Endothelial cell of umbilical vein (primary cell): ENCODE measurements around the gene SPTLC3. TPM values are rescaled to one million over a fixed set of nuclear protein-coding genes. Genes with fewer than 3 reads are reported as not detected.

Source experiments
- BruUV-seq: library from RNA; stranded (reverse); fragments of 400-500 nt; replicated peaks from 2 replicates; lab custom pipeline; 2021; lab: Mats Ljungman, UMichigan
- CTCF ChIA-PET: fragments of 300-600, 350-600 bp; sonication (Branson Sonifier 250); formaldehyde crosslinking; loops from one replicate; lab custom pipeline; 2021; ENCODE audit warnings: antibody characterized with exemption, inconsistent platforms; lab: Charles Lee
- POLR2A ChIA-PET: fragments of 300-600, 350-600 bp; sonication (Branson Sonifier 250); formaldehyde crosslinking; loops from one replicate; lab custom pipeline; 2021; ENCODE audit warnings: antibody characterized with exemption, inconsistent platforms; lab: Charles Lee
- DNase-seq: peaks from one replicate; pipeline ENCODE4 v3.0.0-alpha.2; 2011; ENCODE audit warnings: low read depth, low spot score
- FAIRE-seq: peaks from 2 replicates; lab custom pipeline; 2011; peaks lifted over from hg19 to GRCh38; lab: Jason Lieb, UNC
- H2AFZ ChIP-seq: 2 replicates; pipeline ENCODE4 v1.6.0; 2012; ENCODE audit warnings: low read depth, low read length, control low read depth, inconsistent platforms
- H3K27ac ChIP-seq: 2 replicates; pipeline ENCODE4 v1.5.1; 2011; ENCODE audit warnings: low read depth, mild to moderate bottlenecking, control low read depth, low read length, moderate library complexity; ENCODE audit not compliant: insufficient read depth
- H3K27me3 ChIP-seq, 2 experiments: 2 replicates each; pipeline versions ENCODE4 v1.6.0 to v1.6.1; 2011; ENCODE audit warnings: low read length in 2 of 2, mixed read lengths in 1 of 2; ENCODE audit not compliant: control insufficient read depth in 2 of 2, insufficient read depth in 2 of 2
- H3K36me3 ChIP-seq, 2 experiments: 2 replicates in 1 of 2; 3 replicates in 1 of 2; pipeline ENCODE4 v1.5.1; 2011; ENCODE audit warnings: low read length in 2 of 2, mild to moderate bottlenecking in 1 of 2, moderate library complexity in 1 of 2; ENCODE audit not compliant: control insufficient read depth in 2 of 2, insufficient read depth in 2 of 2; ENCODE audit errors: extremely low read depth in 1 of 2
- H3K4me1 ChIP-seq: 3 replicates; pipeline ENCODE4 v1.5.1; 2011; ENCODE audit warnings: mild to moderate bottlenecking, low read length; ENCODE audit not compliant: control insufficient read depth, insufficient read depth; ENCODE audit errors: extremely low read depth
- H3K4me2 ChIP-seq: 2 replicates; pipeline ENCODE4 v1.6.1; 2011; ENCODE audit warnings: low read length, control low read depth, mixed read lengths; ENCODE audit not compliant: insufficient read depth
- H3K4me3 ChIP-seq, 3 experiments: fragments of 200-600 bp in 1 of 3; sonication (generic), shearing (Covaris generic) in 1 of 3; replicated peaks in 1 of 3; 2 replicates each; pipeline ENCODE4 v1.5.1; 2011 to 2016; ENCODE audit warnings: control low read depth in 3 of 3, low read length in 3 of 3, mild to moderate bottlenecking in 2 of 3, inconsistent platforms in 1 of 3, low read depth in 1 of 3, moderate library complexity in 1 of 3; ENCODE audit not compliant: insufficient read depth in 1 of 3
- H3K79me2 ChIP-seq: 2 replicates; pipeline ENCODE4 v1.6.0; 2012; ENCODE audit warnings: low read length, inconsistent platforms; ENCODE audit not compliant: control insufficient read depth, insufficient read depth
- H3K9ac ChIP-seq: replicated peaks from 2 replicates; pipeline ENCODE3; 2011; ENCODE audit warnings: low read length, control low read depth; ENCODE audit not compliant: insufficient read depth; ENCODE audit errors: extremely low read depth
- H3K9me1 ChIP-seq: replicated peaks from 3 replicates; pipeline ENCODE4 v1.6.0; 2011; ENCODE audit warnings: mild to moderate bottlenecking, low read length; ENCODE audit not compliant: control insufficient read depth, insufficient read depth; ENCODE audit errors: extremely low read depth
- H3K9me3 ChIP-seq: replicated peaks from 2 replicates; pipeline ENCODE4 v1.5.1; 2012; ENCODE audit warnings: low read length, inconsistent platforms; ENCODE audit not compliant: control insufficient read depth, insufficient read depth
- H4K20me1 ChIP-seq: replicated peaks from 2 replicates; pipeline ENCODE3; 2011; ENCODE audit warnings: mild to moderate bottlenecking, low read length; ENCODE audit not compliant: control insufficient read depth, insufficient read depth; ENCODE audit errors: extremely low read depth
- EZH2 ChIP-seq: IDR thresholded peaks from 2 replicates; pipeline ENCODE4 v1.6.1; 2012; ENCODE audit warnings: borderline replicate concordance, low read depth, mild to moderate bottlenecking, moderate library complexity, low read length, inconsistent platforms; ENCODE audit not compliant: severe bottlenecking
- FOS ChIP-seq: IDR thresholded peaks from 2 replicates; pipeline ENCODE4 v1.6.1; 2011; ENCODE audit warnings: mild to moderate bottlenecking, low read length, moderate library complexity, borderline replicate concordance; ENCODE audit not compliant: insufficient read depth
- GATA2 ChIP-seq: IDR thresholded peaks from 2 replicates; pipeline ENCODE4 v1.7.0; 2011; ENCODE audit warnings: low read depth, mild to moderate bottlenecking, moderate library complexity, mixed read lengths, low read length; ENCODE audit not compliant: insufficient read length, insufficient read depth
- JUN ChIP-seq: IDR thresholded peaks from 2 replicates; pipeline ENCODE4 v1.6.1; 2011; ENCODE audit warnings: borderline replicate concordance, low read depth; ENCODE audit not compliant: insufficient read length, insufficient read depth
- MYC ChIP-seq: IDR thresholded peaks from one replicate; pipeline ENCODE4 v1.6.1; 2011; ENCODE audit warnings: mild to moderate bottlenecking, low read depth, low read length
- POLR2A ChIP-seq: IDR thresholded peaks from 2 replicates; pipeline ENCODE4 v1.6.1; 2012; ENCODE audit warnings: low read depth, mild to moderate bottlenecking, control low read depth, low read length
- POLR2AphosphoS5 ChIP-seq: IDR thresholded peaks from 2 replicates; pipeline ENCODE4 v1.6.1; 2012; ENCODE audit warnings: low read depth, mild to moderate bottlenecking, control low read depth, low read length, moderate library complexity; ENCODE audit not compliant: insufficient read depth
- dilution Hi-C: fragments of 300-500 bp; cut with MboI; formaldehyde crosslinking; loops from one replicate; pipeline ENCODE4 v1.15.0; 2019; ENCODE audit warnings: low sequenced_read_pairs; ENCODE audit not compliant: extremely low pct_ligation_motif_present
- intact Hi-C: fragments of 100-400 bp; cut with micrococcal nuclease; formaldehyde crosslinking; loops from one replicate; pipeline ENCODE4 v1.10.0; 2022
- polyA plus RNA-seq, 4 experiments: library from polyadenylated mRNA; depleted of rRNA in 3 of 4; stranded (reverse) in 3 of 4; unstranded in 1 of 4; fragments of >200 nt; gene quantifications; 2 replicates each; pipeline versions ENCODE4 v1.2.1 to v1.2.3, GENCODE V29; 2011 to 2012; ENCODE audit warnings: missing spikeins in 1 of 4
- total RNA-seq: library from RNA; stranded (reverse); gene quantifications from 2 replicates; pipeline ENCODE4 v1.2.3, GENCODE V29; 2021
- TF ChIP-seq, protein P1 (sequence below): IDR thresholded peaks from 2 replicates; pipeline ENCODE4 v1.6.1; 2011; ENCODE audit not compliant: insufficient read depth, insufficient read length
- TF ChIP-seq, protein P2 (sequence below), 2 donors: IDR thresholded peaks; 1 replicate in 1 of 2; 2 replicates in 1 of 2; pipeline ENCODE4 v1.5.1; 2011; ENCODE audit warnings: low read length in 2 of 2, mild to moderate bottlenecking in 2 of 2, moderate library complexity in 2 of 2, control low read depth in 1 of 2, inconsistent platforms in 1 of 2, low read depth in 1 of 2; ENCODE audit not compliant: insufficient read depth in 1 of 2; ENCODE audit errors: extremely low read depth in 1 of 2

SPTLC3 gene
- total and polyA plus RNA-seq, 2 donors (not counting 3 experiments of a cell fraction or from before 2014, with no cell fraction given) = 0.29 to 0.35 TPM

DNA sequence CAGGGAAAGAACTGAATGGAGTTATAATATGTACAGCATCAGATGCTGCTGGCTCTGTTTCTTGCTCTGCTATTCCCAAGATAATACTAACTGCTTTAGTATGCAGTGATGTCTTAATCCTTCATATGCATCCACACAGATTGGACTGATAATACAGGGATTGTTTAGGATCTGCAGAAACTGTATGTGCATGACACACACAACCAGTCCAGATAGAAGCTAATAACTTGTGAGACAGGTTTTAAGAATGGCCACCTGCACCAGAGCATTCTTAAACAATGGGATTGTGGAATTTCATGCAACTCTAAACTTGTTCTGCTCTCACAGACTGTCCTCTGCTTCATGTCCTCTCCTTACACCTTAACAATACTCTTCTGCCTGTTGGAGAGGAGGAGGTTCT lies 90.9 kb downstream of the SPTLC3 start:
- dilution Hi-C loops = no loop called here
- H3K27ac ChIP-seq = no peak overlapping the region
- BruUV-seq = no TSS peak
- H3K4me3 ChIP-seq = no peak overlapping the region
- POLR2A ChIA-PET = no interaction called here
- DNase-seq (no peak), FAIRE-seq (no peak)
- H3K9ac ChIP-seq = no peak overlapping the region
- H2AFZ ChIP-seq = no peak overlapping the region
- no peaks in the 10 kb centered on the region for H3K9me3 ChIP-seq
- H3K4me2 ChIP-seq = no peak overlapping the region
- H4K20me1 ChIP-seq = no peaks in the 10 kb centered on the region
- peaks cover 0 to 3% of the 10 kb centered on the region in 2 experiments for H3K27me3 ChIP-seq
- CTCF ChIA-PET = interaction anchor here (1.3 kb wide), 1 partner anchor 10 kb away, joined by 4 read pairs; no protein-coding TSS in a partner anchor
- intact Hi-C loops = no loop called here
- H3K4me1 ChIP-seq = no peaks in the 10 kb centered on the region
- no peaks in the 10 kb centered on the region for H3K36me3 ChIP-seq
- no peaks in the 10 kb centered on the region for H3K79me2 ChIP-seq
- H3K9me1 ChIP-seq = no peaks in the 10 kb centered on the region
- TF ChIP-seq GATA2 (no peak), FOS (no peak), EZH2 (no peak), POLR2AphosphoS5 (no peak)
- TF ChIP-seq, protein P1, sequence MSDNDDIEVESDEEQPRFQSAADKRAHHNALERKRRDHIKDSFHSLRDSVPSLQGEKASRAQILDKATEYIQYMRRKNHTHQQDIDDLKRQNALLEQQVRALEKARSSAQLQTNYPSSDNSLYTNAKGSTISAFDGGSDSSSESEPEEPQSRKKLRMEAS = no peak

DNA sequence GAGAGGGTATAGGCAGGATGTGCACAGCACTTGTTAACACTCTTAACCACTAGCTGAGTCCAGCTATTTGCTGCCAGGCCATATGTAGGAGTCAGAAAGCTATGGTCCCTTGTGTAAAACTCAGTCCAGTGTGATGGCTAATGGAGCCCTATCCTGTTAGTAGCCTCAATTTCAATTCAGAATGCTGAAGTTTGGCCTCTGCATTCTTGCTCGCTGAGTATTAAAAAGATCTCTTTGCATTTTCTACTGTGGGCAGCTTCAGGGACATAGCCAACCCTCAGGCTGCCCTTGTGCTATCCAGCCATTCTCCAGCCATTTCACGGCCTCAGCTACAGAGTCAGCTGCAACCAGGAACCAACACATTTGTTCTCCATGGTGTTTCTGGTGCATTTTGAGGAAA lies 92.5 kb downstream of the SPTLC3 start:
- Histone ChIP-seq H3K4me2 (no peak overlapping the region), H3K27ac (no peak overlapping the region), H3K36me3 (no peaks in the 10 kb centered on the region), H3K9ac (no peak overlapping the region), H3K79me2 (no peaks in the 10 kb centered on the region), H3K4me1 (no peaks in the 10 kb centered on the region), H3K9me1 (no peaks in the 10 kb centered on the region), H3K27me3 (peaks cover 0 to 3% of the 10 kb centered on the region in 2 experiments), H2AFZ (no peak overlapping the region), H3K9me3 (no peaks in the 10 kb centered on the region), H3K4me3 (no peak overlapping the region), H4K20me1 (no peaks in the 10 kb centered on the region)
- TF ChIP-seq MYC (no peak), FOS (no peak), GATA2 (no peak), JUN (no peak), POLR2A (no peak), EZH2 (no peak)
- TF ChIP-seq, protein P2, sequence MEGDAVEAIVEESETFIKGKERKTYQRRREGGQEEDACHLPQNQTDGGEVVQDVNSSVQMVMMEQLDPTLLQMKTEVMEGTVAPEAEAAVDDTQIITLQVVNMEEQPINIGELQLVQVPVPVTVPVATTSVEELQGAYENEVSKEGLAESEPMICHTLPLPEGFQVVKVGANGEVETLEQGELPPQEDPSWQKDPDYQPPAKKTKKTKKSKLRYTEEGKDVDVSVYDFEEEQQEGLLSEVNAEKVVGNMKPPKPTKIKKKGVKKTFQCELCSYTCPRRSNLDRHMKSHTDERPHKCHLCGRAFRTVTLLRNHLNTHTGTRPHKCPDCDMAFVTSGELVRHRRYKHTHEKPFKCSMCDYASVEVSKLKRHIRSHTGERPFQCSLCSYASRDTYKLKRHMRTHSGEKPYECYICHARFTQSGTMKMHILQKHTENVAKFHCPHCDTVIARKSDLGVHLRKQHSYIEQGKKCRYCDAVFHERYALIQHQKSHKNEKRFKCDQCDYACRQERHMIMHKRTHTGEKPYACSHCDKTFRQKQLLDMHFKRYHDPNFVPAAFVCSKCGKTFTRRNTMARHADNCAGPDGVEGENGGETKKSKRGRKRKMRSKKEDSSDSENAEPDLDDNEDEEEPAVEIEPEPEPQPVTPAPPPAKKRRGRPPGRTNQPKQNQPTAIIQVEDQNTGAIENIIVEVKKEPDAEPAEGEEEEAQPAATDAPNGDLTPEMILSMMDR (IDR thresholded peaks at IDR 0.05; ENCODE audit: extremely low read depth in 1 of 2, insufficient read depth in 1 of 2, low read depth in 1 of 2, low read length in 2 of 2) = no peak
- TF ChIP-seq, protein P1 = no peak
- intact Hi-C loops (no loop called here), dilution Hi-C loops (no loop called here)
- DNase-seq (no peak), FAIRE-seq (no peak)
- no TSS peak for BruUV-seq
- CTCF ChIA-PET = interaction anchor here (0.8 to 2.3 kb wide), 8 partner anchors 9 to 176 kb away, joined by 3 to 15 read pairs (median 3); no protein-coding TSS in a partner anchor
- POLR2A ChIA-PET = no interaction called here
